Measurements from ENCODE around the gene ETV4. TPM values are rescaled to one million over a fixed set of nuclear protein-coding genes. Genes with fewer than 3 reads are reported as not detected.

Gene ETV4
- total and polyA plus RNA-seq, 2 of the 13 experiments (the other 11 are each of a cell fraction or from before 2014, with no cell fraction given): 128 to 330 TPM

DNA sequence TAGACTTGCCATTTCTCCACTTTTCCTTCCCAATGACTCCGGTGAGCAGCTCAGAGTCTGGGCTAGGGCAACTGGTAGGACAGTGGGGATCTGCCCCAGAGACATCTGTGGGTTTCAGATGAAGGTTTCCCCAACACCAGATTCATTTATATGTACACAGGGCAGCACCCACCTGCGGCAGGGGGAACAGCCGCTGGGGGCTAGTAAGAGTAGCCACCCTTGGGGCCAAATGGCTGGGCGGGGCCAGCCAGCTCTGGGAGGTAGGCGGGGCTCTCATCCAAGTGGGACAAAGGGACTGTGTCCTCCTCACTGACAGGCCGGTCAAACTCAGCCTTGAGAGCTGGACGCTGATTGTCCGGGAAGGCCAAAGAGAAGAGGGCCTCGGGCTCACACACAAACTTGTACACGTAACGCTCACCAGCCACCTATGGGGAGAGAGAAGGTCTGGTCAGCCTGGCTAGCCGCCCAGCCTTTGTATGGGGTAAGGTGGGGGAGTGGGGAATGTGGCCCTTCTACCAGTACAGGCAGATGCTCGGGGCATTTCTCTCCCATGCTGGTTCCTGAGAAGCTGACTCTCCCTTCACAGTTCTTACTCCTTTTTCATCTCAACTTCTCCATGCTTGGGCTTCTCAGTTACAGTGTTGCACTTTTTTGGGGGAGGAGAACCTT, 17.7 kb downstream of the ETV4 start (continued):
- TF ChIP-seq, protein P1, sequence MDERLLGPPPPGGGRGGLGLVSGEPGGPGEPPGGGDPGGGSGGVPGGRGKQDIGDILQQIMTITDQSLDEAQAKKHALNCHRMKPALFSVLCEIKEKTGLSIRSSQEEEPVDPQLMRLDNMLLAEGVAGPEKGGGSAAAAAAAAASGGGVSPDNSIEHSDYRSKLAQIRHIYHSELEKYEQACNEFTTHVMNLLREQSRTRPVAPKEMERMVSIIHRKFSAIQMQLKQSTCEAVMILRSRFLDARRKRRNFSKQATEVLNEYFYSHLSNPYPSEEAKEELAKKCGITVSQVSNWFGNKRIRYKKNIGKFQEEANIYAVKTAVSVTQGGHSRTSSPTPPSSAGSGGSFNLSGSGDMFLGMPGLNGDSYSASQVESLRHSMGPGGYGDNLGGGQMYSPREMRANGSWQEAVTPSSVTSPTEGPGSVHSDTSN (CRISPR knock-in tag; IDR thresholded peaks at IDR 0.05): no peak
- TF ChIP-seq CBX1 (IDR thresholded peaks at IDR 0.05; ENCODE audit: low read depth): peak; percentile 81
- no peak for TF ChIP-seq ZNF777 (CRISPR knock-in tag; IDR thresholded peaks at IDR 0.05)
- peak; percentile 78; the same call in 1 of the 2 replicates for TF ChIP-seq ZNF331 (CRISPR knock-in tag; IDR thresholded peaks at IDR 0.05)
- TF ChIP-seq, protein P2, sequence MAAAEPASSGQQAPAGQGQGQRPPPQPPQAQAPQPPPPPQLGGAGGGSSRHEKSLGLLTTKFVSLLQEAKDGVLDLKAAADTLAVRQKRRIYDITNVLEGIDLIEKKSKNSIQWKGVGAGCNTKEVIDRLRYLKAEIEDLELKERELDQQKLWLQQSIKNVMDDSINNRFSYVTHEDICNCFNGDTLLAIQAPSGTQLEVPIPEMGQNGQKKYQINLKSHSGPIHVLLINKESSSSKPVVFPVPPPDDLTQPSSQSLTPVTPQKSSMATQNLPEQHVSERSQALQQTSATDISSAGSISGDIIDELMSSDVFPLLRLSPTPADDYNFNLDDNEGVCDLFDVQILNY (CRISPR knock-in tag; conservative IDR thresholded peaks at IDR 0.05): no peak
- TF ChIP-seq ZNF883 (CRISPR knock-in tag; IDR thresholded peaks at IDR 0.05; ENCODE audit: not compliant biosample characterization): no peak
- TF ChIP-seq ATF7 (IDR thresholded peaks at IDR 0.05): no peak
- TF ChIP-seq ATF7 (CRISPR knock-in tag; IDR thresholded peaks at IDR 0.05): no peak
- TF ChIP-seq, protein P3, sequence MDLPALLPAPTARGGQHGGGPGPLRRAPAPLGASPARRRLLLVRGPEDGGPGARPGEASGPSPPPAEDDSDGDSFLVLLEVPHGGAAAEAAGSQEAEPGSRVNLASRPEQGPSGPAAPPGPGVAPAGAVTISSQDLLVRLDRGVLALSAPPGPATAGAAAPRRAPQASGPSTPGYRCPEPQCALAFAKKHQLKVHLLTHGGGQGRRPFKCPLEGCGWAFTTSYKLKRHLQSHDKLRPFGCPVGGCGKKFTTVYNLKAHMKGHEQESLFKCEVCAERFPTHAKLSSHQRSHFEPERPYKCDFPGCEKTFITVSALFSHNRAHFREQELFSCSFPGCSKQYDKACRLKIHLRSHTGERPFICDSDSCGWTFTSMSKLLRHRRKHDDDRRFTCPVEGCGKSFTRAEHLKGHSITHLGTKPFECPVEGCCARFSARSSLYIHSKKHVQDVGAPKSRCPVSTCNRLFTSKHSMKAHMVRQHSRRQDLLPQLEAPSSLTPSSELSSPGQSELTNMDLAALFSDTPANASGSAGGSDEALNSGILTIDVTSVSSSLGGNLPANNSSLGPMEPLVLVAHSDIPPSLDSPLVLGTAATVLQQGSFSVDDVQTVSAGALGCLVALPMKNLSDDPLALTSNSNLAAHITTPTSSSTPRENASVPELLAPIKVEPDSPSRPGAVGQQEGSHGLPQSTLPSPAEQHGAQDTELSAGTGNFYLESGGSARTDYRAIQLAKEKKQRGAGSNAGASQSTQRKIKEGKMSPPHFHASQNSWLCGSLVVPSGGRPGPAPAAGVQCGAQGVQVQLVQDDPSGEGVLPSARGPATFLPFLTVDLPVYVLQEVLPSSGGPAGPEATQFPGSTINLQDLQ (CRISPR knock-in tag; IDR thresholded peaks at IDR 0.05): no peak
- TF ChIP-seq, protein P4, sequence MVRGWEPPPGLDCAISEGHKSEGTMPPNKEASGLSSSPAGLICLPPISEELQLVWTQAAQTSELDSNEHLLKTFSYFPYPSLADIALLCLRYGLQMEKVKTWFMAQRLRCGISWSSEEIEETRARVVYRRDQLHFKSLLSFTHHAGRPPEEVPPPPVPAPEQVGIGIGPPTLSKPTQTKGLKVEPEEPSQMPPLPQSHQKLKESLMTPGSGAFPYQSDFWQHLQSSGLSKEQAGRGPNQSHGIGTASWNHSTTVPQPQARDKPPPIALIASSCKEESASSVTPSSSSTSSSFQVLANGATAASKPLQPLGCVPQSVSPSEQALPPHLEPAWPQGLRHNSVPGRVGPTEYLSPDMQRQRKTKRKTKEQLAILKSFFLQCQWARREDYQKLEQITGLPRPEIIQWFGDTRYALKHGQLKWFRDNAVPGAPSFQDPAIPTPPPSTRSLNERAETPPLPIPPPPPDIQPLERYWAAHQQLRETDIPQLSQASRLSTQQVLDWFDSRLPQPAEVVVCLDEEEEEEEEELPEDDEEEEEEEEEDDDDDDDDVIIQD (CRISPR knock-in tag; IDR thresholded peaks at IDR 0.05; ENCODE audit: low read depth): peak; percentile 77
- TF ChIP-seq, protein P5, sequence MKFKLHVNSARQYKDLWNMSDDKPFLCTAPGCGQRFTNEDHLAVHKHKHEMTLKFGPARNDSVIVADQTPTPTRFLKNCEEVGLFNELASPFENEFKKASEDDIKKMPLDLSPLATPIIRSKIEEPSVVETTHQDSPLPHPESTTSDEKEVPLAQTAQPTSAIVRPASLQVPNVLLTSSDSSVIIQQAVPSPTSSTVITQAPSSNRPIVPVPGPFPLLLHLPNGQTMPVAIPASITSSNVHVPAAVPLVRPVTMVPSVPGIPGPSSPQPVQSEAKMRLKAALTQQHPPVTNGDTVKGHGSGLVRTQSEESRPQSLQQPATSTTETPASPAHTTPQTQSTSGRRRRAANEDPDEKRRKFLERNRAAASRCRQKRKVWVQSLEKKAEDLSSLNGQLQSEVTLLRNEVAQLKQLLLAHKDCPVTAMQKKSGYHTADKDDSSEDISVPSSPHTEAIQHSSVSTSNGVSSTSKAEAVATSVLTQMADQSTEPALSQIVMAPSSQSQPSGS (CRISPR knock-in tag; IDR thresholded peaks at IDR 0.05): peak; percentile 58
- TF ChIP-seq, protein P6, sequence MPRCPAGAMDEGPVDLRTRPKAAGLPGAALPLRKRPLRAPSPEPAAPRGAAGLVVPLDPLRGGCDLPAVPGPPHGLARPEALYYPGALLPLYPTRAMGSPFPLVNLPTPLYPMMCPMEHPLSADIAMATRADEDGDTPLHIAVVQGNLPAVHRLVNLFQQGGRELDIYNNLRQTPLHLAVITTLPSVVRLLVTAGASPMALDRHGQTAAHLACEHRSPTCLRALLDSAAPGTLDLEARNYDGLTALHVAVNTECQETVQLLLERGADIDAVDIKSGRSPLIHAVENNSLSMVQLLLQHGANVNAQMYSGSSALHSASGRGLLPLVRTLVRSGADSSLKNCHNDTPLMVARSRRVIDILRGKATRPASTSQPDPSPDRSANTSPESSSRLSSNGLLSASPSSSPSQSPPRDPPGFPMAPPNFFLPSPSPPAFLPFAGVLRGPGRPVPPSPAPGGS (CRISPR knock-in tag; IDR thresholded peaks at IDR 0.05): no peak
- no peak for TF ChIP-seq ZNF234 (CRISPR knock-in tag; conservative IDR thresholded peaks at IDR 0.05)
- TF ChIP-seq MAFF (IDR thresholded peaks at IDR 0.05; ENCODE audit: low read depth, low read length): no peak
- TF ChIP-seq ISL2 (CRISPR knock-in tag; IDR thresholded peaks at IDR 0.05): peak; percentile 51; the same call in 1 of the 2 replicates
- no peak for TF ChIP-seq MBD4 (IDR thresholded peaks at IDR 0.05; ENCODE audit: borderline replicate concordance, low read length)
- TF ChIP-seq ZNF326 (CRISPR knock-in tag; IDR thresholded peaks at IDR 0.05; ENCODE audit: borderline replicate concordance): no peak
- no peak for TF ChIP-seq RARG (CRISPR knock-in tag; IDR thresholded peaks at IDR 0.05; ENCODE audit: low read depth)
- TF ChIP-seq, protein P7, sequence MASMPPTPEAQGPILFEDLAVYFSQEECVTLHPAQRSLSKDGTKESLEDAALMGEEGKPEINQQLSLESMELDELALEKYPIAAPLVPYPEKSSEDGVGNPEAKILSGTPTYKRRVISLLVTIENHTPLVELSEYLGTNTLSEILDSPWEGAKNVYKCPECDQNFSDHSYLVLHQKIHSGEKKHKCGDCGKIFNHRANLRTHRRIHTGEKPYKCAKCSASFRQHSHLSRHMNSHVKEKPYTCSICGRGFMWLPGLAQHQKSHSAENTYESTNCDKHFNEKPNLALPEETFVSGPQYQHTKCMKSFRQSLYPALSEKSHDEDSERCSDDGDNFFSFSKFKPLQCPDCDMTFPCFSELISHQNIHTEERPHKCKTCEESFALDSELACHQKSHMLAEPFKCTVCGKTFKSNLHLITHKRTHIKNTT (CRISPR knock-in tag; IDR thresholded peaks at IDR 0.05): no peak
- TF ChIP-seq TEAD2 (CRISPR knock-in tag; IDR thresholded peaks at IDR 0.05): no peak
- TF ChIP-seq BRCA1 (CRISPR knock-in tag; IDR thresholded peaks at IDR 0.05): peak; percentile 35; the same call in 1 of the 2 replicates
